NCI-H2107 treated with DMSO at 0.1 percent for 48 hours (cell line): Measurements from ENCODE around the gene GUCY2F.

Source experiments
- DNase-seq: peaks from one replicate; lab custom pipeline; 2025; ENCODE audit not compliant: unreplicated experiment; lab: John Stamatoyannopoulos, UW

GUCY2F gene

GRCh38 chrX:109398061-109398460 lies 83.8 kb downstream of the GUCY2F start:
- DNase-seq: no peak

- DNase-seq: no peak
These were observed 88.0 kb downstream of the GUCY2F start for GRCh38 chrX:109393859-109394258.

- no peak for DNase-seq
These were observed 89.0 kb downstream of the GUCY2F start for GRCh38 chrX:109392895-109393294.

- no peak for DNase-seq
These were observed 91.3 kb downstream of the GUCY2F start for GRCh38 chrX:109390556-109390955.

GRCh38 chrX:109389917-109390316 lies 92.0 kb downstream of the GUCY2F start:
- no peak for DNase-seq

GRCh38 chrX:109384699-109385098 lies 97.2 kb downstream of the GUCY2F start:
- no peak for DNase-seq

- no peak for DNase-seq
These were observed 99.6 kb downstream of the GUCY2F start for GRCh38 chrX:109382332-109382731.

- DNase-seq: no peak
These were observed 103.6 kb downstream of the GUCY2F start for GRCh38 chrX:109378281-109378680.

GRCh38 chrX:109374262-109374960 lies 107.5 kb downstream of the GUCY2F start:
- no peak for DNase-seq

- no peak for DNase-seq
These were observed 108.4 kb downstream of the GUCY2F start for GRCh38 chrX:109373468-109373867.

- no peak for DNase-seq
These were observed 109.2 kb downstream of the GUCY2F start for GRCh38 chrX:109372716-109373115.

GRCh38 chrX:109372291-109372690 lies 109.6 kb downstream of the GUCY2F start:
- DNase-seq: no peak

- no peak for DNase-seq
These were observed 119.8 kb downstream of the GUCY2F start for GRCh38 chrX:109362101-109362500.

GRCh38 chrX:109360301-109360700 lies 121.6 kb downstream of the GUCY2F start:
- no peak for DNase-seq

- no peak for DNase-seq
These were observed 124.2 kb downstream of the GUCY2F start for GRCh38 chrX:109357706-109358105.

- no peak for DNase-seq
These were observed 125.2 kb downstream of the GUCY2F start for GRCh38 chrX:109356684-109357083.

GRCh38 chrX:109352066-109352588 lies 129.8 kb downstream of the GUCY2F start:
- DNase-seq: no peak

GRCh38 chrX:109351557-109351956 lies 130.3 kb downstream of the GUCY2F start:
- DNase-seq: no peak

GRCh38 chrX:109350551-109350950 lies 131.3 kb downstream of the GUCY2F start:
- no peak for DNase-seq

GRCh38 chrX:109350051-109350450 lies 131.8 kb downstream of the GUCY2F start:
- no peak for DNase-seq

GRCh38 chrX:109347632-109348031 lies 134.3 kb downstream of the GUCY2F start:
- DNase-seq: no peak

- no peak for DNase-seq
These were observed 135.4 kb downstream of the GUCY2F start for GRCh38 chrX:109346491-109346890.

GRCh38 chrX:109345856-109346255 lies 136.0 kb downstream of the GUCY2F start:
- DNase-seq: no peak
